Stimulated activated CD8-positive, alpha-beta memory T cell treated with anti-CD3 and anti-CD28 coated beads, Interleukin-2, amount 100 ng/mL, for 48 hours (primary cell): ENCODE data around the gene LCNL1.

ENCODE experiments used
- DNase-seq, 2 donors: peaks; one replicate each; pipeline ENCODE4 v3.0.0-alpha.2; 2020; ENCODE audit warnings: low read depth in 2 of 2

The LCNL1 gene

GRCh38 chr9:136947028-136947891 lies 35.5 kb upstream of the LCNL1 start:
- DNase-seq = no peak

- no peak for DNase-seq
Observed at GRCh38 chr9:136947955-136948510, 34.8 kb upstream of the LCNL1 start.

DNA sequence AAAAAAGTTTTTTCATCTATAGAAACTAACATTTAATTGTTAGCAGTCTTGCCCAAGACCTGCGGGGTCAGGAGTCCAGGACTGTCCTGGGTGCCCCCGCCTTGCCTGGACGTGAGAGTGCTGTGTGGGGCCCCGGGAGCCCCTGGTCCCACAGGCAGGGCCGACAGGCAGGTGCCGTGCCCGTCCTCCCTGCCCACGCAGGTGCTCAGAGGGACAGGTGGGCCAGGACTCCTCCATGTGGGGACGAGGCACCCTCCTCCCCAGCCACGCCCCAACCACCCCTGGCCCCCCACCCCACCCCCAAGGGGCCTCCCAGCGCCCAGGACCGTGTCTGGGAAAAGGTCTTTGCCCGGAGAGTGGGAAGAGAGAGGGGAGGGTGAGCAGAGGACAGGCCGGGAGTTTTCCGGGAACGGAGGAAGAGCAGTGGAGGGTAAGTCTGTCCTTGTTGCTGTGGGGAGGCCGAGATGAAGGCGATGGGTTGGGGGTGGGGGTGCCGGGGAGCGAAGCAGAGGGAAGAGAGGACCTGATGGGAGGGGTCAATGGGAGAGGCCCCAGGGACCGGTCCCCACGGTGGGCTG lies 33.5 kb upstream of the LCNL1 start:
- DNase-seq = no peak

GRCh38 chr9:136949817-136950655 lies 32.8 kb upstream of the LCNL1 start:
- peak; percentile 90 to 96 for DNase-seq

DNA sequence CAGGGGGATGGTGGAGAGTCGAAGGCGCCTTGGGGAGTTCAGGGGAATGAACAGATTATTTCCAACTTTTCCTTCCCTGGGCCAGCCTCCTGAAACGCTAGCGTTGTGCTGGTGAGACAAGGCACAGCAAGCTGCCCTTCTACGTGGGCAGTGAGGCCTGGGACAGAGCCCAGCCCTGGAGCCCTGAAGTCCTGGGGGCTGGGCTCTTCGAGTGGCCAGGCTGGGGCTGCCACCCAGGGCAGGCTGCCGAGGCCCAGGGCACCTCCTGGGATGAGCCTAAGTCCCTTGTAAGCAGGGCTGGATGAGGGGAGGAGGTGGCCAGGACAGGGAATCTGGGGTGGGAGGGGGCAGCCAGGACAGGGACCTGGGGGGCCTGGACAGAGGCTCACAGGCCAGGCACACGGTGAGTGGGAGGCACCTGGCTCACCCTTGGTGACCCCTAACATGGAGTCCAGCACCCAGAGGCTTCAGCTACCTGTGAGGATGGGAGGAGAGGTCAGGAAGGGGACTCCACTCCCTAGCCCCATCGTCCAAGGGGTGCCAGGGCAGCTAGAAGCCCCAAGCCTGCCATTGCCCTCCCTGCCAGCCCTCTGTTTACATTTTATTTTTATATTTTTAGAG lies 32.0 kb upstream of the LCNL1 start:
- DNase-seq = no peak

- DNase-seq = no peak
Observed at GRCh38 chr9:136951541-136952320, 31.1 kb upstream of the LCNL1 start, which contains the start of gene LCN12. Gene LCN12 (plus strand): TSS chr9:136952273. CDS start chr9:136952328, 55 bp downstream.

- no peak for DNase-seq
Observed at GRCh38 chr9:136952321-136952850, 30.4 kb upstream of the LCNL1 start.

GRCh38 chr9:136952876-136953770 lies 29.7 kb upstream of the LCNL1 start:
- DNase-seq = no peak

DNA sequence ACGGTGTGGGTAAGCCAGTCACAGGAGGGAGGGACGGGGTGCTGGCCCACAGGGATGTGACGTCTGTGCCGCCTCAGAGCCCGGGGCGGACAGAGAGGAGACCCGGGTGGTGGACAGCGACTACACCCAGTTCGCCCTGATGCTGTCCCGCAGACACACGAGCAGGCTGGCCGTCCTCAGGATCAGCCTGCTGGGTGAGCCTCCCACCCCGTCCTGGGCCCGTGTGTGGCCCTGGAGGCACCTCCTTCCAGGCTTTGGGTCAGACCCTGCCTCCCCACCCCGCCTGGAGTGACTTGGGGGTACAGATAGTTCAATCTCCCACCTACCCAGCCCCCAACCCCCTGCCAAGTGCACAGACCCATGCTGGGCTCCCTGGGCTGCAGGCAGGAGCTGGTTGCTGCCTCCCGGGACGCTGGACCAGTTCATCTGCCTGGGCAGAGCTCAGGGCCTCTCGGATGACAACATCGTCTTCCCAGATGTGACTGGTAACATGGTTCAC lies 29.0 kb upstream of the LCNL1 start:
- no peak for DNase-seq

DNA sequence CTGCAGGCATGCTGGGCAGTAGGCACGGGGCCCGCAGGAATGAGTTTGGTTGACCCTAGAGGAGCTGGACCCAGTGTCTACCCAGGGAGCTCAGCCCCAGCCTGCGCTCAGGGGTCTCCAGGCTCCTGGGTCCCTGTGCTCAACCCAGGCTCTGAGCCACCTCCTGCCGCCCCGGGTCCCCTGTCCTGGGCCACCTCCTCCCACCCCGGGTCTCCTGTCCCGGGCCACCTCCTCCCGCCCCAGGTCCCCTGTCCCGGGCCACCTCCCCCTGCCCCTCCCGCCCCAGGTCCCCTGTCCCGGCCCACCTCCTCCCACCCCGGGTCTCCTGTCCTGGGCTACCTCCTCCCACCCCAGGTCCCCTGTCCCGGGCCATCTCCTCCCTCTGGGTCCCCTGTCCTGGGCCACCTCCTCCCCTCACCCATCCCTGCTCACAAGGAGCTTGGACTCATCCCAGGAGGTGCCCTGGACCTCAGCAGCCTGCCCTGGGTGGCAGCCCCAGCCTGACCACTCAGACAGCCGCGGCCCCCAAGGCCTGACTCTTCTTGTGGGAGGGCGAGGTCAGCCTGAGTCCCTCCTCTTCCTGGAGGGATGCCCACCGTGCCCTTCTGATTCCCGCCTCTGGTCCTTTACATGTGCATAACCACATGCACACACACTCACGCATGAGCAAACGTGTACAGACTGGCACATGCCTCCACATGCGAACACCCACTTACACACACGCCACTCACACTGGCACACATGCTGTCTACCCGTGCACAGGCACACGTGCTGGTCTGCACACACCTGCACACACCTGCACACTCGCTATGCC lies 28.3 kb upstream of the LCNL1 start:
- no peak for DNase-seq

DNA sequence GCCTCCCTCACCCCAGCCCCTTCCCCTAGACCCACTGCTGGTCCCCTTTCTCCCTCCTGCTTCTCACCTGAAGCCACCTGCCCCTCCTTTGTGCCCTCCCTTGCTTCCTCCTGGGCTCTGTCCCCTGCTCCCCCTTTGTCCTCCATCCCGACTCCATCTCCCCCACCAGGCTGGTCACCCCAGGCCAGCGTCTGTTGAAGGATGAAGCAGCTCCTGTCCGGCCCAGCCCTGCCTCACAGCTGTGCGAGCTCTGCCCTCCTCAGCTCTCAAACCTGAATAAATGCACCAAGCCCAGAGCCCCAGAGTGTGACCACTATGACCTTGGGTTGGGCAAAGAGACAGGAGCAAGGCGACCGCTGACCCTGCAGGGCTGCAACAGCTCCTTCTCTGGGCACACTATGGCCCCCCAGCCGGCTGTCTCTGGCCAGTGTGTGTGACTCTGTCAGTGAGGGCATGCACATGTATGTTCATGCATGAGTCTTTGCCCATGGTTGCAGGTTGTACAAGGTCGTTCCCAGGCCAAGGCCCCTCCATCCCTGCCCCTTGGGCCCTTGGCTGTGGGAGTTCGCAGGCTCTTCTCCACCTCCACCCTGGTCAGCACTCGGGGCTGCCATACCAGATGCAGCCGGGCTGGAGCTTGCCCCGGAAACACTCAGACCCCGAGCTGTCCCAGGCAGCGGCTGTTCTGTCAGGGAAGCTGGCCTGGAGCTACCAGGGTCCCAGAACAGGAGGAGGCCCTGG lies 27.4 kb upstream of the LCNL1 start:
- no peak for DNase-seq

GRCh38 chr9:136955943-136956335 lies 26.9 kb upstream of the LCNL1 start:
- no peak for DNase-seq

DNA sequence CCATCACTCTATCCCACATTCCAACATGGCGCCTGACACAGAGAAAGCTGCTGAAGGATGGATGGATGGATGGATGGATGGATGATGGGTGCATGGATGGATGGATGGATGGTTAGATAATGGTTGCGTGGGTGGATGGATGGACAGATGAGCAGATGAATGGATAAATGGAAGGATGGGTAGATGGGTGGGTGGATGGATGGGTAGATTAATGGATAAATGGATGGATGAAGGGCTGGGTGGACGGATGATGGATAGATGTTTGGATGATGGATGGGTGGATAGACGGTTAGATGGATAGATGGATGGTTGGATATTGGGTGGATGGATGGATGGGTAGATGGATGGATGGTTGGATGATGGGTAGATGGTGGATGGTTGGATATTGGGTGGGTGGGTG lies 26.2 kb upstream of the LCNL1 start:
- DNase-seq = no peak

DNA sequence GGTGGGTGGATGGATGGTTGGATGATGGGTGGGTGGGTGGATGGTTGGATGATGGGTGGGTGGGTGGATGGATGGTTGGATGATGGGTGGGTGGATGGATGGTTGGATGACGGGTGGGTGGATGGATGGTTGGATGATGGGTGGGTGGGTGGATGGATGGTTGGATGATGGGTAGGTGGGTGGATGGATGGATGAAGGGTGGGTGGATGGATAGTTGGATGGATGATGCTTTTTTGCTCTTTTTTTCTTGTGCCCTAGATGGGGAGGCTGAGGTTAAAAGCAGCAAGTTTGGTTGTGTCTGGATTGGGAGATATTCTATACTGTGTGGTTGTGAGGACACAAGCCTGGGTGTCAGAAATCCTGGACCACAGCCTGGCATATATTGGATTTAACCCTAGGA lies 25.3 kb upstream of the LCNL1 start:
- DNase-seq = no peak

- DNase-seq = no peak
Observed at GRCh38 chr9:136957901-136958300, 24.9 kb upstream of the LCNL1 start.

- no peak for DNase-seq
Observed at GRCh38 chr9:136958473-136958872, 24.3 kb upstream of the LCNL1 start.

- no peak for DNase-seq
Observed at GRCh38 chr9:136958898-136959850, 23.6 kb upstream of the LCNL1 start.
